SK-N-SH treated with all-trans-retinoic acid at 6 μM for 48 hours (cell line): ENCODE measurements around the gene RERE.

Source experiments
- ARNTL ChIP-seq: fragments of 450-650 bp; formaldehyde crosslinking; IDR thresholded peaks from 2 replicates; pipeline ENCODE4 v1.5.0; 2020; ENCODE audit warnings: low read depth, mild to moderate bottlenecking, moderate library complexity, borderline replicate concordance
- ISL1 ChIP-seq: fragments of 250-450 bp; sonication (Bioruptor Pico); IDR thresholded peaks from 2 replicates; pipeline ENCODE4 v2.1.2; 2022; ENCODE audit warnings: mild to moderate bottlenecking, moderate library complexity
- PATZ1 ChIP-seq: fragments of 250-450 bp; sonication (Bioruptor Pico); IDR thresholded peaks from 2 replicates; pipeline ENCODE4 v1.8.0; 2020; ENCODE audit warnings: mild to moderate bottlenecking, moderate library complexity, borderline replicate concordance
- POU6F1 ChIP-seq: fragments of 250-450 bp; sonication (Bioruptor Pico); IDR thresholded peaks from 2 replicates; pipeline ENCODE4 v1.8.0; 2021; ENCODE audit warnings: low read depth, mild to moderate bottlenecking, moderate library complexity, borderline replicate concordance
- TOX ChIP-seq: fragments of 250-450 bp; sonication (Bioruptor Pico); IDR thresholded peaks from 2 replicates; pipeline ENCODE4 v1.8.0; 2021; ENCODE audit warnings: mild to moderate bottlenecking, moderate library complexity, borderline replicate concordance
- ZNF565 ChIP-seq: fragments of 450-650 bp; formaldehyde crosslinking; conservative IDR thresholded peaks from 2 replicates; pipeline ENCODE4 v1.5.0; 2020; ENCODE audit warnings: low read depth, mild to moderate bottlenecking, moderate library complexity

GRCh38 chr1:8823295-8823664, 5.8 kb upstream of the RERE start:
- no peak for TF ChIP-seq PATZ1
- TF ChIP-seq POU6F1 (CRISPR knock-in tag) = no peak
- TF ChIP-seq ARNTL (CRISPR knock-in tag) = no peak
- no peak for TF ChIP-seq TOX (CRISPR knock-in tag)
- no peak for TF ChIP-seq ISL1 (CRISPR knock-in tag)
- no peak for TF ChIP-seq ZNF565 (CRISPR knock-in tag)
